Kidney epithelial cell (primary cell): ENCODE results near the gene GTPBP10. TPM values are rescaled to one million over a fixed set of nuclear protein-coding genes. Genes with fewer than 3 reads are reported as not detected.

Experiments used
- DNase-seq: peaks from one replicate; pipeline ENCODE4 v3.0.0-alpha.2; 2010; ENCODE audit warnings: low read depth
- H3K27me3 ChIP-seq: 2 replicates; pipeline ENCODE4 v1.6.0; 2011; ENCODE audit warnings: low read length; ENCODE audit not compliant: control insufficient read depth, insufficient read depth
- H3K36me3 ChIP-seq: 2 replicates; pipeline ENCODE4 v1.5.1; 2011; ENCODE audit warnings: low read length; ENCODE audit not compliant: control insufficient read depth, insufficient read depth
- H3K4me3 ChIP-seq: 2 replicates; pipeline ENCODE4 v1.5.1; 2011; ENCODE audit warnings: low read depth, mild to moderate bottlenecking, control low read depth, low read length
- total RNA-seq: library from RNA; depleted of rRNA; stranded (reverse); fragments of >200 nt; gene quantifications from 2 replicates; pipeline ENCODE4 v1.2.3, GENCODE V29; 2015
- TF ChIP-seq, protein P1 (sequence below): IDR thresholded peaks from 2 replicates; pipeline ENCODE4 v1.5.1; 2011; ENCODE audit warnings: mild to moderate bottlenecking, moderate library complexity, low read length, control low read depth, inconsistent platforms; ENCODE audit not compliant: insufficient read depth, poor library complexity, severe bottlenecking

GTPBP10 gene, protein sequence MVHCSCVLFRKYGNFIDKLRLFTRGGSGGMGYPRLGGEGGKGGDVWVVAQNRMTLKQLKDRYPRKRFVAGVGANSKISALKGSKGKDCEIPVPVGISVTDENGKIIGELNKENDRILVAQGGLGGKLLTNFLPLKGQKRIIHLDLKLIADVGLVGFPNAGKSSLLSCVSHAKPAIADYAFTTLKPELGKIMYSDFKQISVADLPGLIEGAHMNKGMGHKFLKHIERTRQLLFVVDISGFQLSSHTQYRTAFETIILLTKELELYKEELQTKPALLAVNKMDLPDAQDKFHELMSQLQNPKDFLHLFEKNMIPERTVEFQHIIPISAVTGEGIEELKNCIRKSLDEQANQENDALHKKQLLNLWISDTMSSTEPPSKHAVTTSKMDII
- 11.9 and 16.0 TPM in 2 replicates for total RNA-seq

DNA sequence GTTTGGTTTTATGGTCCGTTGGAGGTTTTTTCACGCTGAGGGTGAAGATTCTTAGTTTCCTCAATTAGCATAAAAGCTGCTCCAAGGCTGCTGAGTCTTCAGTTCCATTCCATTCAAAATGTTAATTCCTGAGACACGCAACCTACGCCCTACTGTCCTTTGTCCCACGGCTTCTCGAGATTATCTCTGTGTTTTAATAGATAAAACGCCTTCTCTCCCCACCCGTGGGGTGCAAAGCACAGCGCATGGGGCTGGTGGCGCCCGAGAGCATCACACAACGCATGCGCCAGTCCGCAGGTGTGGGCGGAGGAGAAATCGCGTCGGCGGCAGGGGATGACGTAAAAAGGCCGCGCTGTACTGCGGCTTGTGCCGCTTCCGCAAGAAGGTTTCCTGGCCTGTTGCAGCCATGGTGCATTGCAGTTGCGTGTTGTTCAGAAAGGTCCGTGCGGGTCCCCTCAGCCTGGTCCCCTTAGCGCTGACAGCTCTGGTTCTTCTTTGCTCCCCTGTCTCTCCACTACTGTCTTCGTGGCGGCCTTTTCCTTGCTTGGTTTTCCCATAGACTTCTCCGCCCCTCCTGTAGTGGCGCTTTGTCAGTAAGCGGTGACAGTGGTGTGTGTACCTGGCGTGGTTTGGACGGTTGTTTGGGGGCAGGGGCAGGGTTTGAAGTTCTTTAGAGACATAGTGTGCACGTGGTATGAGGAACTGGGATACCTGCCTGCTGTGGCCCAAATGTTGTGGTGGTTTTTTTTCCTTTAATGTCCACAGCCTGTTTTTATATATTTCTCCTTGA, at the start of gene GTPBP10:
Gene GTPBP10 (plus strand): TSS at position 381 of the 790 bp plus-strand sequence. CDS start 26 bp downstream, at position 407.
- TF ChIP-seq, protein P1, sequence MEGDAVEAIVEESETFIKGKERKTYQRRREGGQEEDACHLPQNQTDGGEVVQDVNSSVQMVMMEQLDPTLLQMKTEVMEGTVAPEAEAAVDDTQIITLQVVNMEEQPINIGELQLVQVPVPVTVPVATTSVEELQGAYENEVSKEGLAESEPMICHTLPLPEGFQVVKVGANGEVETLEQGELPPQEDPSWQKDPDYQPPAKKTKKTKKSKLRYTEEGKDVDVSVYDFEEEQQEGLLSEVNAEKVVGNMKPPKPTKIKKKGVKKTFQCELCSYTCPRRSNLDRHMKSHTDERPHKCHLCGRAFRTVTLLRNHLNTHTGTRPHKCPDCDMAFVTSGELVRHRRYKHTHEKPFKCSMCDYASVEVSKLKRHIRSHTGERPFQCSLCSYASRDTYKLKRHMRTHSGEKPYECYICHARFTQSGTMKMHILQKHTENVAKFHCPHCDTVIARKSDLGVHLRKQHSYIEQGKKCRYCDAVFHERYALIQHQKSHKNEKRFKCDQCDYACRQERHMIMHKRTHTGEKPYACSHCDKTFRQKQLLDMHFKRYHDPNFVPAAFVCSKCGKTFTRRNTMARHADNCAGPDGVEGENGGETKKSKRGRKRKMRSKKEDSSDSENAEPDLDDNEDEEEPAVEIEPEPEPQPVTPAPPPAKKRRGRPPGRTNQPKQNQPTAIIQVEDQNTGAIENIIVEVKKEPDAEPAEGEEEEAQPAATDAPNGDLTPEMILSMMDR = peak; percentile 82
- Histone ChIP-seq H3K27me3 (no peaks in the 10 kb centered on the region), H3K4me3 (peak within 1 kb of the TSS; percentile 83), H3K36me3 (no peaks in the 10 kb centered on the region)
- peak; percentile 76 for DNase-seq

DNA sequence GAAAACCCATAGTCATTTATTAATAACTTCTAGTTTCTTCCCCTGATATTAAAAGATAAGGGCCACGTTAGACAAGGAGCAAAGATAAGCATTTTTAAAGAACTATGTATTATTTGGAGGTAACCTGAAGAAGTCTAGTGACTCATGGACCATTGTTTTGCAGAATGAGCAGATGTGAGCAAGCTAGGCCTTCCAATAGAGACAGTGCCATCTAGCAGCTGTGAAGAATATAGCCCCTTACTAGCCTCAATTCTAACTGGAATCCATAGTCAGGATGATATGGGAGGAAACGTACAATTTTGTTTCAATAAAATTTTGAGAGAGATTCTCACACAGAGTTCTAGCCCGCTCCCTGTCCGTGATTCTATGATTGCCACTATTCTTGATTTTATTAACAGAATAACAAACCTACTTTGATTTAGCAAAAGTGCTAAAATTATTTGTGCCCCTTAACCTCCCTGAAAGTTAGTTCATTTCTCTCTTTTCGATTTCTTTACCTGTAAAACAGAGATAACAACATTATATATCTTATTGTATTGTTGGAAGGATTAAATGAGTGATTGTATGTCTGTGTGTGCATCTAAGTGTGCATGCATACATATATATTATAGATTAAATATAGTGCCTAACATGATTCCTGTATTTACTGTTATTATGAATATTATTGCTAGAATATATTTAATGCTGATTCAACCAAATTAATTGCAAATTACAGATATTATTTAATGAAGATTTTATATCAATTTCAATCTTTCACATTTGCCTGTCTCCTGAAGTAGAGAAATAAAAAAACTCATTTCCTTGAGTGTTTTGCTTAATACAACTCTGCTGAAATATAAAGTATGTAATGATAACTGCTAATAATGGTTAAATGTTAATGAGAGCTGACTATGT, 48.1 kb upstream of the GTPBP10 start:
- H3K4me3 ChIP-seq = no peak overlapping the region
- TF ChIP-seq, protein P1 = peak; percentile 80
- H3K36me3 ChIP-seq = no peaks in the 10 kb centered on the region
- no peaks in the 10 kb centered on the region for H3K27me3 ChIP-seq
- DNase-seq = peak; percentile 50

DNA sequence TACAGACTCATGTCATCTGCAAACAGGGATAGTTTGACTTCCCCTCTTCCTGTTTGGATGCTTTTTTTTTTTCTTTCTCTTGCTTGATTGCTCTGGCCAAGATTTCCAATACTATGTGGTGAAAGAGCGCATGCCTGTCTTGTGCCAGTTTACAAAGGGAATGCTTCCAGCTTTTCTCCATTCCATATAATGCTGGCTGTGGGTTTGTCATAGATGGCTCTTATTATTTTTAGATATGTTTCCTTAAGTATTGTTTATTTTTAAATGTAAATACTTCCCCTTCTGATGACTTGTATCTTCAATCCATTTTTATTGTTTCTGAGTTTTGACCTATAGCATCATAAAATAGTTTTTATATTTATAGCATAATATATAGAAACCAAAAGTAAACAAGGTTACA, 43.3 kb upstream of the GTPBP10 start:
- no peak overlapping the region for H3K4me3 ChIP-seq
- no peaks in the 10 kb centered on the region for H3K36me3 ChIP-seq
- H3K27me3 ChIP-seq = no peaks in the 10 kb centered on the region
- TF ChIP-seq, protein P1 = no peak
- DNase-seq = no peak

DNA sequence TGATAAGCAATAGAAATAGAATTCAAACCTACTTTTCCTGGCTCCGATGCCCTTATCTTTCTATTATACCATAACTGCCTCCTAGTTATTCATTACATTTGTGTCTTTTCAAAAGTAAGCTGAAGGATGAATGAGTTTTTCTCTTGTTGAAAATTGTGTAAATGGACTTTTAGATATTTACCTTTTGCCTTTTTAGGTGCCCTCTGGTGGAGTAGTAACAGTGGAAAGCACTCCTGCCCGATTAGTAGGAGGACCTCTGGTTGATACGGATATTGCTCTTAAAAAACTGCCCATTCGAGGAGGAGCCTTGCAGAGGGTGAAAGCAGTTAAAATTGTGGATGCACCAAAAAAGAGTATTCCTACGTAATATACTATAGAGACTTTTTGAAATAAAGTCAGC, 36.6 kb upstream of the GTPBP10 start:
- Histone ChIP-seq H3K4me3 (no peak overlapping the region), H3K36me3 (no peaks in the 10 kb centered on the region), H3K27me3 (no peaks in the 10 kb centered on the region)
- DNase-seq = no peak
- TF ChIP-seq, protein P1 = no peak

DNA sequence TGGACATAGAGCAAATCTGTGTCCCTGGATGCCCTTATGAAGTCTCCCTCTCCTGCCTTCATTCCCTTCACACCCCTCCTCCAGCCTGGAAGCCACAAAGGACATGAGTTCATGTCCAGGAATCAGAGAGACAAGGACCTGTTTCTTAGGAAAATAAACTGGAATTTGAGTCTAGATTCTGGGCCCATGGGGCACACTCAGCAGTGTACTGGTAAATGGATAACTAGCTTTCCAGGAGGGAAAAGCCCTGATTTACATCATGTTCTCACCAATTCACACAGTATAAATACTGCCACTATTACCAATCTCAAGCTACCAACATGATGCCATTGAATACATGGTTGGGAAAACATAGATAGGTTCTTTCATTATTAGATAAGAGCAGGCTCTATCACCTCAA, 35.3 kb upstream of the GTPBP10 start:
- peak; percentile 29 for DNase-seq
- Histone ChIP-seq H3K4me3 (no peak overlapping the region), H3K36me3 (no peaks in the 10 kb centered on the region), H3K27me3 (no peaks in the 10 kb centered on the region)
- TF ChIP-seq, protein P1 = no peak
